Left ventricle myocardium superior (tissue), 1 donor: ENCODE measurements around the gene GOLPH3L. TPM values are rescaled to one million over a fixed set of nuclear protein-coding genes. Genes with fewer than 3 reads are reported as not detected.

Source experiments
- total RNA-seq: library from RNA; stranded (reverse); fragmentation: NEBNext Ultra II Directional; extraction: Animal tissue kit (Norgen Biotek cat#: 25700); gene quantifications from one replicate; pipeline ENCODE4 v1.2.1, GENCODE V29; 2021
- donor health status: DM: no; HTN: yes; CAD: no; lungs with severe emphysema.

The GOLPH3L gene
- total RNA-seq, 1 donor from 2014 or later = 15.1 TPM

Other genes with a start within 250 kb of the GOLPH3L start
- 31.3 TPM for gene TARS2, start 209.7 kb downstream of the GOLPH3L start, total RNA-seq
- gene ECM1, start 189.0 kb downstream of the GOLPH3L start, total RNA-seq = 14.0 TPM
- not detected for gene FALEC, start 181.4 kb downstream of the GOLPH3L start, total RNA-seq
- 77.7 TPM for gene ADAMTSL4, start 147.7 kb downstream of the GOLPH3L start, total RNA-seq
- gene MCL1, start 117.5 kb downstream of the GOLPH3L start, total RNA-seq = 93.5 TPM
- gene ENSA, start 67.5 kb downstream of the GOLPH3L start, total RNA-seq = 126 TPM
- gene HORMAD1, start 23.7 kb upstream of the GOLPH3L start, total RNA-seq = 0.37 TPM
- gene CTSS, start 68.6 kb upstream of the GOLPH3L start, total RNA-seq = 30.7 TPM
- gene CTSK, start 111.1 kb upstream of the GOLPH3L start, total RNA-seq = 6.4 TPM
- 27.9 TPM for gene ARNT, start 179.4 kb upstream of the GOLPH3L start, total RNA-seq
- not detected for gene CTXND2, start 190.0 kb upstream of the GOLPH3L start, total RNA-seq
- gene SETDB1, start 229.2 kb upstream of the GOLPH3L start, total RNA-seq = 19.2 TPM